Osteocyte (in vitro differentiated cells): ENCODE results near the gene WFDC11. TPM values are rescaled to one million over a fixed set of nuclear protein-coding genes. Genes with fewer than 3 reads are reported as not detected.

Experiments used
- DNase-seq: peaks from one replicate; pipeline ENCODE4 v3.0.0; 2021; ENCODE audit warnings: mixed read lengths; ENCODE audit not compliant: unreplicated experiment; ENCODE audit errors: extremely low spot score
- H3K27ac Mint-ChIP-seq: one replicate; pipeline ENCODE4 v1.8.0; 2021; ENCODE audit warnings: mild to moderate bottlenecking, mixed read lengths; ENCODE audit not compliant: unreplicated experiment
- H3K27me3 Mint-ChIP-seq: one replicate; pipeline ENCODE4 v1.8.0; 2021; ENCODE audit warnings: mixed read lengths; ENCODE audit not compliant: unreplicated experiment
- H3K36me3 Mint-ChIP-seq: one replicate; pipeline ENCODE4 v1.8.0; 2021; ENCODE audit warnings: mixed read lengths; ENCODE audit not compliant: unreplicated experiment
- H3K4me1 Mint-ChIP-seq: one replicate; pipeline ENCODE4 v1.8.0; 2021; ENCODE audit warnings: mixed read lengths; ENCODE audit not compliant: unreplicated experiment
- H3K4me3 Mint-ChIP-seq: one replicate; pipeline ENCODE4 v1.8.0; 2021; ENCODE audit warnings: mild to moderate bottlenecking, moderate library complexity, mixed read lengths; ENCODE audit not compliant: unreplicated experiment
- H3K9me3 Mint-ChIP-seq: one replicate; pipeline ENCODE4 v1.8.0; 2021; ENCODE audit warnings: mixed read lengths; ENCODE audit not compliant: unreplicated experiment
- CTCF ChIP-seq: fragments of 200-600 bp; sonication (generic); IDR thresholded peaks from 2 replicates; pipeline ENCODE4 v1.5.0; 2021; ENCODE audit warnings: antibody characterized with exemption, mild to moderate bottlenecking, moderate library complexity
- total RNA-seq: library from RNA; stranded (reverse); gene quantifications from 2 replicates; pipeline ENCODE4 v1.2.1, GENCODE V29; 2021

WFDC11 gene
- total RNA-seq, 1 donor from 2014 or later: not detected

- H3K27me3 Mint-ChIP-seq: no peaks in the 10 kb centered on the region
- no peaks in the 10 kb centered on the region for H3K36me3 Mint-ChIP-seq
- no peak for TF ChIP-seq CTCF
- no peak overlapping the region for H3K27ac Mint-ChIP-seq
- no peaks in the 10 kb centered on the region for H3K4me1 Mint-ChIP-seq
- H3K9me3 Mint-ChIP-seq: no peaks in the 10 kb centered on the region
- H3K4me3 Mint-ChIP-seq: no peak overlapping the region
- DNase-seq: no peak
Measured at GRCh38 chr20:45636513-45636912, 33.5 kb downstream of the WFDC11 start.

- no peaks in the 10 kb centered on the region for H3K36me3 Mint-ChIP-seq
- DNase-seq: no peak
- no peaks in the 10 kb centered on the region for H3K4me1 Mint-ChIP-seq
- H3K9me3 Mint-ChIP-seq: no peaks in the 10 kb centered on the region
- TF ChIP-seq CTCF: no peak
- peaks cover 11% of the 10 kb centered on the region for H3K27me3 Mint-ChIP-seq
- no peak within 1 kb of the TSS for H3K27ac Mint-ChIP-seq
- H3K4me3 Mint-ChIP-seq: no peak within 1 kb of the TSS
Measured at GRCh38 chr20:45631184-45631583, 38.9 kb downstream of the WFDC11 start, which contains the start of gene WFDC9. WFDC9 (minus strand) TSS chr20:45631284; CDS start chr20:45610181, 21,103 bp downstream.

- H3K27me3 Mint-ChIP-seq: peaks cover 11% of the 10 kb centered on the region
- TF ChIP-seq CTCF: no peak
- H3K4me1 Mint-ChIP-seq: no peaks in the 10 kb centered on the region
- H3K27ac Mint-ChIP-seq: no peak overlapping the region
- no peaks in the 10 kb centered on the region for H3K9me3 Mint-ChIP-seq
- H3K4me3 Mint-ChIP-seq: no peak overlapping the region
- H3K36me3 Mint-ChIP-seq: no peaks in the 10 kb centered on the region
- DNase-seq: no peak
Measured at GRCh38 chr20:45630371-45630770, 39.7 kb downstream of the WFDC11 start.

GRCh38 chr20:45629496-45630100 is 40.4 kb downstream of the WFDC11 start, which contains the start of gene WFDC10A:
WFDC10A (plus strand) TSS chr20:45629739; CDS start chr20:45629814, 75 bp downstream.
- H3K27me3 Mint-ChIP-seq: peaks cover 11% of the 10 kb centered on the region
- no peak within 1 kb of the TSS for H3K27ac Mint-ChIP-seq
- no peak for DNase-seq
- no peak within 1 kb of the TSS for H3K4me3 Mint-ChIP-seq
- H3K9me3 Mint-ChIP-seq: no peaks in the 10 kb centered on the region
- TF ChIP-seq CTCF: peak; percentile 62
- no peaks in the 10 kb centered on the region for H3K36me3 Mint-ChIP-seq
- no peaks in the 10 kb centered on the region for H3K4me1 Mint-ChIP-seq

- no peak for TF ChIP-seq CTCF
- H3K27me3 Mint-ChIP-seq: peaks cover 16% of the 10 kb centered on the region
- no peaks in the 10 kb centered on the region for H3K4me1 Mint-ChIP-seq
- no peaks in the 10 kb centered on the region for H3K9me3 Mint-ChIP-seq
- no peaks in the 10 kb centered on the region for H3K36me3 Mint-ChIP-seq
- H3K4me3 Mint-ChIP-seq: no peak overlapping the region
- DNase-seq: no peak
- no peak overlapping the region for H3K27ac Mint-ChIP-seq
Measured at GRCh38 chr20:45626540-45626939, 43.5 kb downstream of the WFDC11 start.
